ENCODE measurements around the gene ZNF182.
"Not testable (repeated sequence)": the region's sequence is repeated elsewhere in the genome, so short reads cannot be mapped to it uniquely, and the experiment has no call there.

Gene ZNF182

DNA sequence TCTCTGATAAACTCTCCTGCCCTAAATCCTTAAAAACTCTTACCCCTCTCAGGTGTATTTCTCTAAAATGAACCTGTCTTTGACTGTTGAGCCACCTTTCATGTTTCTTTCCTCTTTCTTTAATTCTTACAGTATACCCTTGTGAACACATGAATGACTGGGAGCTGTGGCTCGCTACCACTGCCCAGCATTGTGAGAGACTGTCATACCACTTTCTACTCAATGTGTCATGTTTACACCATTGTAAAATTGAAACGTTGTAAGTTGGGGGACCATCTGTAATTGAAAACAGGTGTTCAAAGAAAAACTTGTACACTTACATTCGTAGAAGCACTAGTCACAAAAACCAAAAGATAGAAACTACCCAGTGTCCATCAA, 66.9 kb downstream of the ZNF182 start:
- Histone ChIP-seq H2BK120ac (ENCODE audit: insufficient read depth, low read length, poor library complexity) (no peak overlapping the region), H2BK12ac (ENCODE audit: low read length) (no peak overlapping the region), H3K27ac (ENCODE audit: low read depth, low read length) (no peak overlapping the region), H2AFZ (ENCODE audit: insufficient read depth, low read length, poor library complexity) (no peak overlapping the region), H3K4me2 (ENCODE audit: low read length) (no peak overlapping the region), H3K9me3 (ENCODE audit: insufficient read depth, low read depth, low read length) (no peaks in the 10 kb centered on the region), H3K18ac (ENCODE audit: low read length) (no peak overlapping the region), H3K9ac (ENCODE audit: low read length) (no peak overlapping the region), H3K4me3 (ENCODE audit: low read depth, low read length) (no peak overlapping the region), H3K27me3 (ENCODE audit: insufficient read depth, low read length) (no peaks in the 10 kb centered on the region), H3K23ac (ENCODE audit: low read length) (no peak overlapping the region), H3K14ac (ENCODE audit: low read length) (no peak overlapping the region), H2BK5ac (ENCODE audit: low read depth, low read length, poor library complexity) (no peak overlapping the region), H3K79me1 (ENCODE audit: low read length) (no peaks in the 10 kb centered on the region), H3K36me3 (ENCODE audit: control insufficient read depth in 1 of 2, insufficient read depth in 2 of 2, low read length in 2 of 2) (no peaks in the 10 kb centered on the region), H4K12ac (ENCODE audit: low read depth, low read length) (no peak overlapping the region), H3K4ac (ENCODE audit: low read depth, low read length) (no peak overlapping the region), H4K91ac (ENCODE audit: low read depth, low read length) (no peak overlapping the region), H2AK5ac (ENCODE audit: low read length) (no peak overlapping the region), H3K4me1 (ENCODE audit: control insufficient read depth in 1 of 2, insufficient read depth in 2 of 2, low read length in 2 of 2) (no peaks in the 10 kb centered on the region), H4K8ac (ENCODE audit: low read depth, low read length) (no peak overlapping the region), H3K79me2 (ENCODE audit: control insufficient read depth, insufficient read depth, low read length, poor library complexity) (no peaks in the 10 kb centered on the region)
- WGBS (ENCODE audit: extremely low coverage, insufficient coverage, insufficient read length): no CpG with 5 or more reads among the region's 3 CpGs
- DNase-seq: no peak

DNA sequence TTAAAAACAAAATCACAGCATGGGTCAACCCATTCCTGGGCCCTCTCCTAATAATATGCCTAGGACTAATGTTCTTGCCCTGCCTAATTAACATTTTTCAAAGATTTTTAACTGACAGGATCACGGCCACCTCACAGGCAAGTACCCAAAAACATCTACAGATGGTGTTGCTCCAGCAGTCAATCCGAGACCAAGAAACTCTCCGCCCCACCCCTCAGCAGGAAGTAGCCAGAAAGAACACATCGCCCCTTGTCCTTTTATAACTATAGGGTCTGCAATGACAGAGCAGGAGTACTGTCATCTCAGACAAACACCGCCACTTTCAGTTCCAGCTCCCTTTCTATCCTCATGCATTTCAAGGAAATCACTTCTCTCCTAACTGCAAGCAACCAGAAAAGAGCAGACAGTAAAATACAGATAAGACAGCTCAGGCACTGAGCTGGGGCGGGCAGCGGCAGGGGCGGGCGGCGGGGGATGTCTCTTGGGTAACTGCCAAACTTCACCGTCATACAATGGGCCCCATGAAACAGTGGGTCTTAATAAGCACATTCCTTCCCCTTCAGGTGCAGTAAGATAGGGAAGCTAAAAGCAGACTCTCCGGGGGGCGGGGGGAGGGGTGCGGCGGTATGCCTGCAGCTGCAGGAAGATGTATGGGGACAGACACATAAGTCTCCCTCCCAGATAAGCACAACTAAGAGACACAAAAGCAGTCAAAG, 67.4 kb downstream of the ZNF182 start:
- Histone ChIP-seq H3K4ac (ENCODE audit: low read depth, low read length) (no peak overlapping the region), H3K36me3 (ENCODE audit: control insufficient read depth in 1 of 2, insufficient read depth in 2 of 2, low read length in 2 of 2) (no peaks in the 10 kb centered on the region), H2BK120ac (ENCODE audit: insufficient read depth, low read length, poor library complexity) (no peak overlapping the region), H3K18ac (ENCODE audit: low read length) (no peak overlapping the region), H3K4me2 (ENCODE audit: low read length) (no peak overlapping the region), H3K14ac (ENCODE audit: low read length) (no peak overlapping the region), H2AK5ac (ENCODE audit: low read length) (no peak overlapping the region), H2BK12ac (ENCODE audit: low read length) (no peak overlapping the region), H4K91ac (ENCODE audit: low read depth, low read length) (no peak overlapping the region), H3K79me2 (ENCODE audit: control insufficient read depth, insufficient read depth, low read length, poor library complexity) (no peaks in the 10 kb centered on the region), H3K23ac (ENCODE audit: low read length) (no peak overlapping the region), H3K79me1 (ENCODE audit: low read length) (no peaks in the 10 kb centered on the region), H3K9me3 (ENCODE audit: insufficient read depth, low read depth, low read length) (no peaks in the 10 kb centered on the region), H2AFZ (ENCODE audit: insufficient read depth, low read length, poor library complexity) (no peak overlapping the region), H3K4me3 (ENCODE audit: low read depth, low read length) (no peak overlapping the region), H4K12ac (ENCODE audit: low read depth, low read length) (no peak overlapping the region), H3K27ac (ENCODE audit: low read depth, low read length) (no peak overlapping the region), H4K8ac (ENCODE audit: low read depth, low read length) (no peak overlapping the region), H3K9ac (ENCODE audit: low read length) (no peak overlapping the region), H3K4me1 (ENCODE audit: control insufficient read depth in 1 of 2, insufficient read depth in 2 of 2, low read length in 2 of 2) (no peaks in the 10 kb centered on the region), H2BK5ac (ENCODE audit: low read depth, low read length, poor library complexity) (no peak overlapping the region), H3K27me3 (ENCODE audit: insufficient read depth, low read length) (no peaks in the 10 kb centered on the region)
- no peak for DNase-seq
- no CpG with 5 or more reads among the region's 15 CpGs for WGBS (ENCODE audit: extremely low coverage, insufficient coverage, insufficient read length)

DNA sequence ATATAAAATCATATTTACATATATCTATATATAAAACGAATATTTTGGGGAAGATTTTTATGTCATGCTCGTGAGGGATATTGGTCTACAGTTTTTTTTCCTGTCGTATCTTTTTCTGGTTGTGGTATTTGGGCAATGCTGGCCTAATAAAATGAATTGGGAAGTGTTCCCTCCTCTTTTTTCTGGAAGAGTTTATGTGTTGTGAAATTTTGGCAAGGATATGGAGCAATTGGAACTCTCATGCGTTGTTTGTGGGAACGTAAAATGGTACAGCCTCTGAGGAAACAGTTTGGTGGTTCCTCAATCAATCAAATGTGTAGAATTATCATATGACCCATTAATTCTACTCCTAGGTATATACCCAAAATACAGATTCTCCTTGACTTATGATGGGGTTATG, 69.8 kb downstream of the ZNF182 start:
- no peak overlapping the region for H3K27ac ChIP-seq (ENCODE audit: low read depth, low read length)
- WGBS (ENCODE audit: extremely low coverage, insufficient coverage, insufficient read length): no CpG with 5 or more reads among the region's 5 CpGs

DNA sequence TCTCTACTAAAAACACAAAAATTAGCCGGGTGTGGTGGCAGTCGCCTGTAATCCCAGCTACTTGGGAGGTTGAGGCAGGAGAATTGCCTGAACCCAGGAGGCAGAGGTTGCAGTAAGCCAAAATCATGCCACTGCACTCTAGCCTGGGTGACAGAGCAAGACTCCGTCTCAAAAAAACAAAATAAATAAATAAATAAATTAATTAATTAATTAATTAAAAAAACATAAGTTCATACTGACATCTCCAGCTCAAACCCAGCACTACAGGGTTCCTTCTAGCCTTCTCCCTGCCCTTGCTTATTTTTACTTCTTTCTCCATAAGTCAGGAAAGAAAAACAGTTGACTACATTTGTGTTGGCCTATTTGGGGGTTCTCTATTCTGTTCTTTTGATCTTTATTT, 71.8 kb downstream of the ZNF182 start:
- not testable (repeated sequence) for H3K18ac ChIP-seq (ENCODE audit: low read length); H3K9me3 ChIP-seq (ENCODE audit: insufficient read depth, low read depth, low read length); H3K14ac ChIP-seq (ENCODE audit: low read length); H3K23ac ChIP-seq (ENCODE audit: low read length); H2BK12ac ChIP-seq (ENCODE audit: low read length); H3K4me3 ChIP-seq (ENCODE audit: low read depth, low read length); H3K79me2 ChIP-seq (ENCODE audit: control insufficient read depth, insufficient read depth, low read length, poor library complexity); H2AFZ ChIP-seq (ENCODE audit: insufficient read depth, low read length, poor library complexity); H4K12ac ChIP-seq (ENCODE audit: low read depth, low read length); H2BK5ac ChIP-seq (ENCODE audit: low read depth, low read length, poor library complexity); H2AK5ac ChIP-seq (ENCODE audit: low read length); H4K91ac ChIP-seq (ENCODE audit: low read depth, low read length); H3K4me2 ChIP-seq (ENCODE audit: low read length); H3K4ac ChIP-seq (ENCODE audit: low read depth, low read length); H2BK120ac ChIP-seq (ENCODE audit: insufficient read depth, low read length, poor library complexity); H3K79me1 ChIP-seq (ENCODE audit: low read length); H4K8ac ChIP-seq (ENCODE audit: low read depth, low read length); H3K27ac ChIP-seq (ENCODE audit: low read depth, low read length); DNase-seq; H3K36me3 ChIP-seq (ENCODE audit: control insufficient read depth in 1 of 2, insufficient read depth in 2 of 2, low read length in 2 of 2); H3K9ac ChIP-seq (ENCODE audit: low read length); H3K4me1 ChIP-seq (ENCODE audit: control insufficient read depth in 1 of 2, insufficient read depth in 2 of 2, low read length in 2 of 2); H3K27me3 ChIP-seq (ENCODE audit: insufficient read depth, low read length)
- WGBS (ENCODE audit: extremely low coverage, insufficient coverage, insufficient read length): no CpG with 5 or more reads among the region's 3 CpGs

More for the DNA sequence above, 69.8 kb downstream of the ZNF182 start:
- Histone ChIP-seq H3K9me3 (ENCODE audit: insufficient read depth, low read depth, low read length) (no peaks in the 10 kb centered on the region), H4K91ac (ENCODE audit: low read depth, low read length) (no peak overlapping the region), H4K12ac (ENCODE audit: low read depth, low read length) (no peak overlapping the region), H3K27me3 (ENCODE audit: insufficient read depth, low read length) (no peaks in the 10 kb centered on the region), H3K4me1 (ENCODE audit: control insufficient read depth in 1 of 2, insufficient read depth in 2 of 2, low read length in 2 of 2) (no peaks in the 10 kb centered on the region), H3K79me1 (ENCODE audit: low read length) (no peaks in the 10 kb centered on the region), H3K4me3 (ENCODE audit: low read depth, low read length) (no peak overlapping the region), H3K4me2 (ENCODE audit: low read length) (no peak overlapping the region), H2AK5ac (ENCODE audit: low read length) (no peak overlapping the region), H3K79me2 (ENCODE audit: control insufficient read depth, insufficient read depth, low read length, poor library complexity) (no peaks in the 10 kb centered on the region), H2BK120ac (ENCODE audit: insufficient read depth, low read length, poor library complexity) (no peak overlapping the region), H2AFZ (ENCODE audit: insufficient read depth, low read length, poor library complexity) (no peak overlapping the region), H2BK12ac (ENCODE audit: low read length) (no peak overlapping the region), H4K8ac (ENCODE audit: low read depth, low read length) (no peak overlapping the region), H3K18ac (ENCODE audit: low read length) (no peak overlapping the region), H3K9ac (ENCODE audit: low read length) (no peak overlapping the region), H3K36me3 (ENCODE audit: control insufficient read depth in 1 of 2, insufficient read depth in 2 of 2, low read length in 2 of 2) (no peaks in the 10 kb centered on the region), H3K14ac (ENCODE audit: low read length) (no peak overlapping the region), H3K4ac (ENCODE audit: low read depth, low read length) (no peak overlapping the region), H3K23ac (ENCODE audit: low read length) (no peak overlapping the region), H2BK5ac (ENCODE audit: low read depth, low read length, poor library complexity) (no peak overlapping the region)
- no peak for DNase-seq

Measured in trophoblast cell (in vitro differentiated cells and primary cell).